GM19397 (cell line): ENCODE results near the gene TEKT5.
"Not testable (repeated sequence)": the region's sequence is repeated elsewhere in the genome, so short reads cannot be mapped to it uniquely, and the experiment has no call there.

Source experiments
- ATAC-seq: cut with Tn5 transposase; IDR thresholded peaks from one replicate; pipeline ENCODE4 v1.9.1; 2021; ENCODE audit warnings: mild to moderate bottlenecking, moderate library complexity; ENCODE audit not compliant: unreplicated experiment

TEKT5 gene

DNA sequence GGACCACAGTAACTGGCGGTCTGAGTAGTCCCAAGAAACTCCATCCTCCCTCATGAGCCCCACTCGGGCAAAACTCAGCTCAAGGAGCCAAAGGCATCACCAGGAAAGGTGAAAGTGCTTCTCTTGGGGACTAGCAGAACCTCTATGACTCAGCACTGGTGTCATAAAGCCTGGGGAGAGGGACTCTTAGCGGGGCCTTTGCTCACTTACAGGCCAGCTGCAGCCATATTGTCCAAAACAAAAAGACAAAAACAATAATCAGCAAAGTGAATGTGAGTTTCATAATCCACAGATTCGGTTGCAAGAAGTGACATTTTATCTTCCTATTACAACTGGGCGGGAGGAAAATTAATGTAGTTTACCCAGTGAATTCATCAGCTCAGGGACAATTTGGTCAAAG, at the start of gene TEKT5:
Gene TEKT5 (minus strand): TSS at position 101 of the 400 bp plus-strand sequence. CDS start 57 bp downstream, at position 44.
- no peak for ATAC-seq

- peak; percentile 84 for ATAC-seq
Measured at GRCh38 chr16:10743610-10744369, 49.1 kb upstream of the TEKT5 start, which contains the start of gene NUBP1. Gene NUBP1, plus strand, starts transcription at chr16:10743842. Its CDS starts 22 bp downstream, at chr16:10743864.

GRCh38 chr16:10743227-10743609, 48.5 kb upstream of the TEKT5 start:
- ATAC-seq = no peak

DNA sequence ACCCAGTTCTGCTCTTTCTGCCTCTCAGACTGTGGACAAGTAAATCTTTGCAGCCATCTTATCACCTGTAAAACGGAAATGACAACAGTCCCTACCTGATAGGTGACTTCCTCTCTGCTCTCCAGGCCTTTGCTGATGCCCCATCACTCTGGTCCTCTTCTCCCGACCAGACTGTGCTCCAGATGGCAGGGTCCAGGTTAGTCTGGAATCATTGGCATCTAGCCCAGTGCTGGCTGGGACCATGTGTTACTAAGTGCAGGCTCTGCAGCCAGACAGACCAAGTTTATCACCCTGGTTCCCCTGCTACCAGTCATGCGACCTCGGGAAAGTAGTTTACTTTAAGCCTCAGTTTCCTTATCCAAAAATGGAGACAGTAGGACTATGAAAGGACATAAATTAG, 47.1 kb upstream of the TEKT5 start:
- ATAC-seq = no peak

- ATAC-seq = not testable (repeated sequence)
Measured at GRCh38 chr16:10741249-10741648, 46.5 kb upstream of the TEKT5 start.

GRCh38 chr16:10740845-10741208, 46.1 kb upstream of the TEKT5 start:
- no peak for ATAC-seq

- ATAC-seq = no peak
Measured at GRCh38 chr16:10740000-10740844, 45.5 kb upstream of the TEKT5 start.

DNA sequence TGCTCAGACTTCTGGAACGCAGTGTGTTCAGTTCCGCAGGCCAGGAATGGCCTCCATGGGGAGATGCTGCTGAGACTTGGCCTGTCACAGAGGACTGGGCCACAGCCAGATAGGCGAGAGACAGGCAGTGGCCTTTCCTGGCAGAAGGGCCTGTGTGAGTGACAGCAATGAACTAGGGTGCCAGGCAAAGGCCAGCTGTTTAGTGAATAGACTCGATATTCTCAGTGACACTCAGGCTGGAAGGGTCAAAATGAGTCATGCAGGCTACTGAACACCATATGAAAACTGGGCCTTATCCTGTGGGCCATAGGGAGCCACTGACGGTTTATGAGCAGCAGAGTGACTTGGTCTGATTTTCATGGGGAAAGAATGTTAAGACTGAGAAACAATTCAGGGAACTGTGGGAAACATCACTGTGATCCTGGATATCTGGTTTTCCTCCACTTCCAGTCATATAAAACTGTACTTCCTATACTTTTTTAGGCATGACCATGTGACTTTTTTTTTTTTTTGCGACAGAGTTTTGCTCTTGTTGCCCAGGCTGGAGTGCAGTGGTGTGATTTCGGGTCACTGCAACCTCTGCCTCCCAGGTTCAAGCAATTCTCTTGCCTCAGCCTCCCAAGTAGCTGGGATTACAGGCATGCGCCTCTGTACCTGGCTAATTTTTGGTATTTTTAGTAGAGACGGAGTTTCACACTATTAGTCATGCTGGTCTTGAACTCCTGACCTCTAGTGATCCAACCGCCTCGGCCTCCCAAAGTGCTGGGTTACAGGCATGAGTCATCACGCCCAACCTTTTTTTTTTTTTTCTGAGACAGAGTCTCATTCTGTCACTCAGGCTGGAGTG, 43.7 kb upstream of the TEKT5 start:
- peak; percentile 53 for ATAC-seq

DNA sequence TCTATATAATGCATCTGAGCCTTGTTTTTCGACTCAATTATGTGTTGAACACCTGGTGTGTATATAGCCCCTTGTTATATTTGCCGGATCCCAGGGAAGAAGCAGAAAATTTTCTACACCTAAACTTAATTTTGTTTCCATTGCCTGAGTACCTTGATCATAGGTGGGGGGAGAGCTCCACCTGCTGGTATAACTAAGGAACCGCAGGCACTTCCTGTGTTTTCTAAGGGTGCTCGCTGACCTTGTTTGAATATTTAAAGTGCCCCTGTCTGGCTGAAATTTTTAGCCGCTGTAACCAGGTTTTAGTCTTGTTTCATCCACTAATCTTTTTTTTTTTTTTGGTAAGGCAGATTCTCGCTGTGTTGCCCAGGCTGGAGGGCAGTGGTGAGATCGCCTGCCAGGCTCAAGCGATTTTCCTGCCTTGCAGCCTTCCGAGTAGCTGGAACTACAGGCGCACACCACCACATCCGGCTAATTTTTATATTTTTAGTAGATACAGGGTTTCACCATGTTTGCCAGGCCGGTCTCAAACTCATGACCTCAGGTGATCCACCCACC, 42.4 kb upstream of the TEKT5 start:
- ATAC-seq = no peak

DNA sequence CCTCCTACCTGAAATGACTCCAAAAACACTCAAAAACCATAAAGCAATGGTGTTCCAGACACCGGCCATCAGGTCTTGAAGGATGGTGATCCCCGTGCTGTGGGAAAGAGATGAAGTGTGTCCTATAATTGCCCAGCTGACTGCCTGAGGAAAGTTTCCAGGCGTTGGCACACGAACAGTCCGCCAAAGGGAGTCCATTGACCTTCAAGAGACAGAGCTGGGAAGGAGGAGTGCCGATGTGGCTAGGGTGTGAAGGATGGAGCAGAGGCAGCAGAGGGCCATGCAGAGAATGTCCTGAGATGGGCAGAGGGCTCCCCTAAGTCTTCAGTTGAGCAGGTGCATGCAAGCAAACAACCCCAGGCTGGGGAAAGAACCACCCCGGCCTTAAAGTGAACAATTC, 37.1 kb upstream of the TEKT5 start:
- no peak for ATAC-seq

DNA sequence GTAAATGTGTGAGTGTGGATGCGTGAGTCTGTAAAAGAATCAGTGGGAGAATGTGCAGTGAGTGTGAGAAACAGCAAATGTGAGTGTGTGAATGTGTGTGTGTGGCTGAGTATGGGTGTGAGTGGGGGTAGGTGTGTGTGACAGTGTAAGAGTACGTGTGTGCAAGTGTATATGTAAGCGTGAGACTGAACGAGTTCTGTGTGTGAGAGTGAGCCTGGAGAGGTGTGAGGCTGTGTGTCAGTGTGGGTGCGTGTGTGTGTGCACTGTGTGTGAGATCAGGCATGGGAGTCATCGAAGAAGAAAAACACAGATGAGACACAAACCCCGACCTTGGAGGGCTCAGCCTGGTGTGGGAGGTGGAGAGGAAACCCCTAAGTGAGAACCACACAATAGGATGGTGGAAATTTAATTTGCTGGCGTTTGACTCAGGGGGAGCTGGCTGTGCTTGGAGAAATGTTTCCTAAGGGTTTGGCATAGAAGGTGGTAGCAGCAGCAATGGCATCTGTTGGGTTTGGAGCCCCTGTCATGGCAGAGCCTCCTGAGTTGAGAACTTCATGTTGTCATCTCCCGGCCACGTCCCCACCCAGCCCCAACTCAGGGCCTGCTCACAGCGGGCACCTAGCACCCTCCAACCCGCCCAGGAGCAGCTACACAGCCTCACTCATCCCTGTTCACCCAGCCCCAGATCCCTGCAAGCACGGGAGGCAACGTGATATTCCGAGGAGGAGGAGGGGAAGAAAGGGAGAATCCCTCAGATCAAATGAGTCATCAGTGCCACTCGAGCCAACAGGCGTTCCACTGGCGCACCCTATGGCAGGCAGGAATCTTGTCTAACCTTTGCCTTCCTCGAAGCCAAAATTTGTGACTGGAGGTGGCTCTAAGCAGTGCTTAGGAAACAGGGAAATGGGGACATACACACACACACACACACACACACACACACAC, 34.6 kb upstream of the TEKT5 start:
- no peak for ATAC-seq

DNA sequence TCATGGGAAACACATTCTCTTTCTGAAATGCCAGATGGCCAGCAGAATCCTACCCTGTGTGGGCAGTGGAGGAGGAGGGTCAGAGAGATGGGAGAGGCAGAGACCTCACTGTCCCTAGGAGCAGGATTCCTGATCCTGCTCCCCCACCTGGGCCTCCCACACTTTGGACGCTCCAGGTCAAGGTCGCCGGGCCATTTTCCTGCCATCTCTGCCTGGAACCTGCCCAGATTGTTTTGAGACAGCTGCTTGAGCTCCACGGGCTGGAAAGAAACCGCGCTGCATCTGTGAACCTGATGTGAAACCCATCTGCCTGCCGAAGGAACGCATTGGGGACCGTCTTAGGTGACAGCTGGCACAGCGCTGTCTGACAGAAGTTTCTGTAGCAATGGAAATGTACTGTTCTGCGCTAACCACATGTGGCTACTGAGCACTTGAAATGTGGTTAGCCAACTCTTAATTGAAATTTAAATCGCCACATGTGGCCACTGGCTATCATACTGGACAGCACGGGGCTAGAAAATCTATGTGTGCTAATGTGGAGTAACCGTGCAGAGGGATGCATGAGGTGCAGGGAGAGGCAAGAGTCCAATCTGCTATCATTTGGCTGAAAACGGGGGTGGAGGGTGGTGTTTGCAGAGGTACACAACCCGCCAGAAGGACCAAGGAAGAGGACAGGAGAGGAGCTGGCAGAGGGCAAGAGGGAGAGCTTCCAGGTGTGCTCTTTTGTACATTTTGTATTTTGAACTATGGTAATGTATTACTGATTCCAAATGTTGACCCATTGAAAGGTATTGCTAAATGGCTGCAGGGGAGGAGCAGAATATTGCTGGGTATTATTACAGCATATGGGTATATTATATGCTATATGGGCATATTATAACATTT, 33.5 kb upstream of the TEKT5 start:
- no peak for ATAC-seq

DNA sequence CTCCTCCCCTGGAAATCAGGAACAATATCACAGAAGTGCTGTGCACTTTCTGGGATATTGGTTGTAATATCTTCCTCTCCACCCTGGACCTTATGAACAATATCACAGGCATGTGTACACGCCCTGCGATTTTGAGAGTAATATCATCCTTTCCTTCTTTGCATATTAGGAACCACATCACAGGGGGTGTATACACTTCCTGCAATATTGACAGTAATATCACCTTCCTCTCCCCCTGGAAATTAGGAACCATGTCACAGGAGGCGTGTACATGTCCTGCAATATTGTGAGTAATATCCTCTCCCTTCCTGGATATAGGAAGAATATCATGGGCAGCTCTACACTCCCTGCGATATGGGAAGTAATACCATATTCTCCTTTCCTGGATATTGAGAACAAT, 14.2 kb upstream of the TEKT5 start:
- no peak for ATAC-seq

DNA sequence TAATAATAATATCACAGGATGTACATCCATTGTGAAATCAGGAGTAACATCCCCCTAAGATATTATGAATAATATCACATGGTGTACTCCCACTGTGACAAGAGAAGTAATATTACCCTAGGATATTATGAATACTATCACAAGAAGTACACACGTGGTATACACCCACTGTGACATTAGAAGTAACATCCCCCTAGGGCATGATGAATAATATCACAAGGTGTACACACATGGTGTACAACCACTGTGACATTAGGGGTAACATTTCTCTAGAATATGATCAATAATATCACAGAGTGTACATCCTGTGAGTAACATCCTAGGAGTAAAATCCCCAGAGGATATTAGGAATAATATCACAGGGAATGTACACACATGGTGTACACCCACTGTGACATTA, 5.0 kb upstream of the TEKT5 start:
- no peak for ATAC-seq

- no peak for ATAC-seq
Measured at GRCh38 chr16:10694306-10694705, 424 bp downstream of the TEKT5 start.

GRCh38 chr16:10693889-10694288, 841 bp downstream of the TEKT5 start:
- ATAC-seq = no peak

GRCh38 chr16:10692470-10692869, 2.3 kb downstream of the TEKT5 start:
- ATAC-seq = no peak

GRCh38 chr16:10688726-10689125, 6.0 kb downstream of the TEKT5 start:
- no peak for ATAC-seq

DNA sequence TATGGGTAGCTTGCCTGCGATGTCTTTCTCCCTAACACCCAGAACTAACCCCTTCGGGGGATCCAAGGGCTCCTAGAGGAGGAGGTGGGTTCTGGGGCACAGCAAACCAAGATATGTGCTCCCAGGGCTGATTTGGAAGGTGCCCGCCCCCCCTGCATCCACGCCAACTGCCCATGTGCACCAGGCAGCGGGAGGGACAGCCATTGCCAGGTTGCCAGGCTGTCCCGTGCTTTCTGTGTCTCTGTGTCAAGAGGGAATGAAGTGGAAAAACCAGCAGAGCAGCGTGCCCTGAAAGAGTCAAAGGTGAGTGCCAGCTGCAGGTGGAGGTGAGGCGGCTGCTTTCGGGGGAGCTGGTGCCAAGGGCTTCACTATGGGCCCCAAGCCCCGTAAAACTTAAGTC, 6.4 kb downstream of the TEKT5 start:
- ATAC-seq = no peak
